ENCODE measurements around the gene STXBP2. TPM values are rescaled to one million over a fixed set of nuclear protein-coding genes. Genes with fewer than 3 reads are reported as not detected.

The STXBP2 gene
- total RNA-seq, 1 donor from 2014 or later: 61.6 TPM

DNA sequence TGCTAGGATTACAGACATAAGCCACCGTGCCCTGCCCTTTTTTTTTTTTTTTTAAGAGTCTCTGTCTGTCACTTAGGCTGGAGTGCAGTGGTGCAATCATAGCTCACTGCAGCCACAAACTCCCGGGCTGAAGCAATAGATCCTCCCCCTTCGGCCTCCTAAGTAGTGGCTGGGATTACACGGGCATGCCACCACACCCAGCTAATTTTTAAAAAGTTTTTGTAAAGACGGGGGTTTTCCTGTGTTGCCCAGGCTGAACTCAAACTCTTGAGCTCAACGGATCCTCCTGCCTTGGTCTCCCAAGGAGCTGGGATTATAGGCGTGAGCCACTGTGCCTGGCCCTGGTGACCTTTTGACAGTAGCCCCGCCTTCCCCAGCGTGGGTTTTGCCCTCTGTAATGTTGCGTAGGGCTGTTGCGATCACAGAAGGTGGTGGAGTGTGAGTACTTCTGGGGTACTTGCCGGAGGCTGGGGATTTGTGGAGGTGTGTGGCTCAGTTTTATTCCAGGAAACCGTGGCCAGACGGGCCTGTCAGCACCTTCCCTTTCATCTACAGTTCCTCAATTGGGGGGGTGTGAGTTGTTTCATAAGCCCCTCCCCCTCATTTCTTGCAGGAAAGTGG is 20.3 kb downstream of the STXBP2 start:
- no peak overlapping the region for H3K27ac Mint-ChIP-seq
- H3K36me3 Mint-ChIP-seq: no peaks in the 10 kb centered on the region
- H3K9me3 Mint-ChIP-seq: no peaks in the 10 kb centered on the region
- TF ChIP-seq, protein P1, sequence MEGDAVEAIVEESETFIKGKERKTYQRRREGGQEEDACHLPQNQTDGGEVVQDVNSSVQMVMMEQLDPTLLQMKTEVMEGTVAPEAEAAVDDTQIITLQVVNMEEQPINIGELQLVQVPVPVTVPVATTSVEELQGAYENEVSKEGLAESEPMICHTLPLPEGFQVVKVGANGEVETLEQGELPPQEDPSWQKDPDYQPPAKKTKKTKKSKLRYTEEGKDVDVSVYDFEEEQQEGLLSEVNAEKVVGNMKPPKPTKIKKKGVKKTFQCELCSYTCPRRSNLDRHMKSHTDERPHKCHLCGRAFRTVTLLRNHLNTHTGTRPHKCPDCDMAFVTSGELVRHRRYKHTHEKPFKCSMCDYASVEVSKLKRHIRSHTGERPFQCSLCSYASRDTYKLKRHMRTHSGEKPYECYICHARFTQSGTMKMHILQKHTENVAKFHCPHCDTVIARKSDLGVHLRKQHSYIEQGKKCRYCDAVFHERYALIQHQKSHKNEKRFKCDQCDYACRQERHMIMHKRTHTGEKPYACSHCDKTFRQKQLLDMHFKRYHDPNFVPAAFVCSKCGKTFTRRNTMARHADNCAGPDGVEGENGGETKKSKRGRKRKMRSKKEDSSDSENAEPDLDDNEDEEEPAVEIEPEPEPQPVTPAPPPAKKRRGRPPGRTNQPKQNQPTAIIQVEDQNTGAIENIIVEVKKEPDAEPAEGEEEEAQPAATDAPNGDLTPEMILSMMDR (conservative IDR thresholded peaks at IDR 0.05): no peak
- H3K27me3 Mint-ChIP-seq: peaks cover 2% of the 10 kb centered on the region
- H3K4me1 Mint-ChIP-seq (ENCODE audit: unreplicated experiment): peaks cover 10% of the 10 kb centered on the region
- no peak for DNase-seq (ENCODE audit: extremely low spot score, unreplicated experiment)
- no peak overlapping the region for H3K4me3 Mint-ChIP-seq

DNA sequence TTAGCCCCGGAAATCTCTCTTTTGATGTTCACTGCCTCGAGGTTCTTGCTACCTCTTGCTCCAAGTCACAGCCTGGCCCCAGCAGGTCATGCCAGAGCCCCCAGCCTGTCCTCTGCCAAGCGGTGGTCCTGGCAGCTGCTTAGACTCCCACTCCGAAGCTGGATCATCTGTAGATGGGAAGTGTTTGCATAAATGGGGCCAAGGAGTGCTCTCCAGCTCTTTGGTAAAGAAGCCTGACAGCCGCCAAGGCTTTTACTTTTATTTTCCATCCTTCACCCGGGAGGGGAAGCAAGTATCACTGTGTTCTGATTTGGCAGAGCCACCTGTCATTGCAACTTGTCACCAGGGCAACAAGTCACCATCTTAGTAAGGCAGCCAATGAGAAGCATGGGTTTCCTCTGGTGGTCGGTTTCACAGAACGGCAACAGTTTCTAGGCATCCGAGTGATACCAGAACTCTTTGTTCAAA is 21.3 kb downstream of the STXBP2 start:
- no peaks in the 10 kb centered on the region for H3K27me3 Mint-ChIP-seq
- no peaks in the 10 kb centered on the region for H3K9me3 Mint-ChIP-seq
- peaks cover 3% of the 10 kb centered on the region for H3K4me1 Mint-ChIP-seq (ENCODE audit: unreplicated experiment)
- DNase-seq (ENCODE audit: extremely low spot score, unreplicated experiment): no peak
- H3K36me3 Mint-ChIP-seq: no peaks in the 10 kb centered on the region
- TF ChIP-seq, protein P1 (conservative IDR thresholded peaks at IDR 0.05): no peak
- H3K4me3 Mint-ChIP-seq: no peak overlapping the region
- H3K27ac Mint-ChIP-seq: no peak overlapping the region

DNA sequence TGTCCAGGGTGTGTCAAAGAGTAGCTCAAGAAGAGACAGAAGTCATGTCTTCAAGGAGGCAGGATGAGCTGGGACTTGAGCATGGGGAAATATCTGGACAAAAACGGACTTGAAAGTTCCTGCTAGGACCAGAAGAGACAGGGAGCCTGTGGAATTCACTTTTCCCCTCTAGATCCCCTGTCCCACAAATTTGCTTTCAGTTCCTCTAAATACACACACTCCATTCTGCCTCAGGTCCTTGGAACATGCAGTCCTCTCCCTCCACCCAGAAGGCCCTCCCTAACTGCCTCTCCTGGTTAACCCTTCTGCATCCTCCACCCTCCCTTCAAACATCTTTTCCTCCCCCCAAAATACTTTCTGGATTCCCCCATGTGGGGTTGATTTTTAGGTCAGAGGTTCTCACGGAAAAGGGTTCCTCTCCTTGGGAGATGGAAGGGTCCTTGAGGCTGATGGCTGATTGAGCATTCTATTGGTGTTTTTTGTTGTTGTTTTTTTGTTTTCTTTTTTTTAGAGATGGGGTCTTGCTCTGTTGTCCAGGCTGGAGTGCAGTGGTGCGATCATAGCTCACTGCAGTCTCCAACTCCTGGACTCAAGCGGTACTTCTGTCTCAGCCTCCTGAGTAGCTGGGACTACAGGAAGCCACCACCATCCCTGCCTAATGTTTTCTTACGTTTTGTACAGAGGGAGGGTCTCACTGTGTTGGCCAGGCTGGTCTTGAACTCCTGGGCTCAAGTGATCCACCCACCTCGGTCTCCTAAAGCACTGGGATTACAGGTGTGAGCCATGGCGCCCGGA is 25.0 kb downstream of the STXBP2 start:
- Mint-ChIP-seq H3K4me1 (ENCODE audit: unreplicated experiment) (no peaks in the 10 kb centered on the region), H3K36me3 (no peaks in the 10 kb centered on the region)

DNA sequence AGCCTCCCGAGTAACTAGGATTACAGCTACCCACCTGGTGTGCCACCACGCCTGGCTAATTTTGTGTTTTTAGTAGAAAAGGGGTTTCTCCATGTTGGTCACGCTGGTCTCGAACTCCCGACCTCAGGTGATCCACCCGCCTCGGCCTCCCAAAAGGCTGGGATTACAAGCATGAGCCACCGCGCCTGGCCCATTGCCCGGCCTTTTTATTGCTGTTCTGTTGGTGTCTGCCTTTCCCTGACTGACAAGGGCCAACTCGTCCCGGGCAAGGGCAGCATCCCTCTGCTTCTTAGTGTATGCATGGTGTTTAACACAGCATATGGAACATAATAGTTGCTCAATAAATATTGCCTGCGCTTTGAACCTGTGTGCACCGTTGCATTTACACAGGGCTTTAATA is 25.7 kb downstream of the STXBP2 start:
- Mint-ChIP-seq H3K27me3 (peaks cover 8% of the 10 kb centered on the region), H3K4me1 (ENCODE audit: unreplicated experiment) (no peaks in the 10 kb centered on the region), H3K36me3 (no peaks in the 10 kb centered on the region), H3K27ac (no peak overlapping the region), H3K9me3 (no peaks in the 10 kb centered on the region), H3K4me3 (no peak overlapping the region)
- TF ChIP-seq, protein P1 (conservative IDR thresholded peaks at IDR 0.05): no peak
- DNase-seq (ENCODE audit: extremely low spot score, unreplicated experiment): no peak

More for the DNA sequence above, 25.0 kb downstream of the STXBP2 start:
- Mint-ChIP-seq H3K27me3 (peaks cover 3% of the 10 kb centered on the region), H3K9me3 (no peaks in the 10 kb centered on the region), H3K4me3 (no peak overlapping the region), H3K27ac (no peak overlapping the region)
- TF ChIP-seq, protein P1 (conservative IDR thresholded peaks at IDR 0.05): no peak
- no peak for DNase-seq (ENCODE audit: extremely low spot score, unreplicated experiment)

DNA sequence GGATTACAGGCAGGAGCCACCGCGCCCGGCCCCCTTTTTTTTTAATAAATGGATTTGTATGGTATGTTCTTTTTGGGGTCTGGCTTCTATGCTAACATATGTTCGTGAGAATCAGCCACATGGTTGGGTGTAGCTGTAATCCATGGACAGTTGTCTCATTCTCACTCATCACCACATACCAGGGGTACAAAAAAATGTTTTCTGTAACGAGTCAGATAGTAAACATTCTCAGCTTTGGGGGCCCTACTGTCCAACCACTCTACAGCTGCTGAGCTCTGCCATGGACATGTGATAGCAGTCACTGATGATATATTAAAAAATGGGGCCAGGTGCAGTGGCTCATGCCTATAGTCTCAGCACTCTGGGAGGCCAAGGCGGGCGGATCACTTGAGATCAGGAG is 26.8 kb downstream of the STXBP2 start:
- Mint-ChIP-seq H3K4me3 (no peak overlapping the region), H3K27me3 (peaks cover 10% of the 10 kb centered on the region), H3K4me1 (ENCODE audit: unreplicated experiment) (no peaks in the 10 kb centered on the region), H3K27ac (no peak overlapping the region), H3K36me3 (no peaks in the 10 kb centered on the region), H3K9me3 (no peaks in the 10 kb centered on the region)
- TF ChIP-seq, protein P1 (conservative IDR thresholded peaks at IDR 0.05): no peak
- no peak for DNase-seq (ENCODE audit: extremely low spot score, unreplicated experiment)

All from type B pancreatic cell (in vitro differentiated cells).